Ovary (tissue), 9 donors: ENCODE measurements around the gene PRR13. TPM values are rescaled to one million over a fixed set of nuclear protein-coding genes. Genes with fewer than 3 reads are reported as not detected.
"Not testable (repeated sequence)": the region's sequence is repeated elsewhere in the genome, so short reads cannot be mapped to it uniquely, and the experiment has no call there.

Experiments used
- DNase-seq, 5 donors: peaks; one replicate each; pipeline ENCODE4 v3.0.0-alpha.2; 2019 to 2020
- H3K27ac ChIP-seq, 2 donors: fragments of 200-600 bp; one replicate each; pipeline versions ENCODE4 v1.5.1 to v1.8.0; 2019 to 2022
- H3K27me3 ChIP-seq: fragments of 200-600 bp; one replicate; pipeline ENCODE4 v1.8.0; 2022
- H3K36me3 ChIP-seq: fragments of 200-600 bp; sonication (generic); one replicate; pipeline ENCODE4 v1.5.1; 2019
- H3K4me1 ChIP-seq: one replicate; pipeline ENCODE4 v1.8.1; 2013; ENCODE audit warnings: mild to moderate bottlenecking, moderate library complexity; ENCODE audit not compliant: insufficient read depth
- H3K4me3 ChIP-seq: fragments of 200-600 bp; sonication (generic); one replicate; pipeline ENCODE4 v1.5.1; 2017
- H3K9me3 ChIP-seq, 2 donors: fragments of 200-600 bp in 1 of 2; sonication (generic) in 1 of 2; one replicate each; pipeline versions ENCODE4 v1.5.1 to v1.8.1; 2013 to 2019; ENCODE audit warnings: mild to moderate bottlenecking in 1 of 2, moderate library complexity in 1 of 2
- CTCF ChIP-seq, 3 donors: fragments of 450-650 bp in 2 of 3; fragments of 200-600 bp in 1 of 3; IDR thresholded peaks; one replicate each; pipeline versions ENCODE4 v1.5.1 to v1.8.0; 2016 to 2022; ENCODE audit warnings: antibody characterized with exemption in 3 of 3, mild to moderate bottlenecking in 1 of 3
- EP300 ChIP-seq: sonication (generic); formaldehyde crosslinking; IDR thresholded peaks from one replicate; pipeline ENCODE4 v1.6.1; 2017; ENCODE audit warnings: antibody characterized with exemption
- POLR2A ChIP-seq: fragments of 450-650 bp; IDR thresholded peaks from one replicate; pipeline ENCODE4 v1.6.1; 2017; ENCODE audit warnings: antibody characterized with exemption, mild to moderate bottlenecking, moderate library complexity
- WGBS, 3 donors: extraction: QIAGEN DNeasy Blood & Tissue Kit in 1 of 3; methylation state at CpG; one replicate each; pipeline versions ENCODE4 v1.1.5 to v1.1.7; 2013 to 2017; 5-methylcytosine and 5-hydroxymethylcytosine counted together
- intact Hi-C, 4 donors: fragments of 100-400 bp; cut with DNase I; formaldehyde crosslinking; loops; one replicate each; pipeline versions ENCODE4 v1.11.0 to v1.15.1; 2022 to 2023
- polyA plus RNA-seq, 2 donors: library from polyadenylated mRNA; stranded (reverse); fragments of 200-250 nt in 1 of 2; fragments of 350-450 nt in 1 of 2; fragmentation: Illumina TruSeq in 1 of 2; extraction: RNeasy Lipid Tissue Mini Kit (QIAGEN cat#74804) in 1 of 2; gene quantifications; one replicate each; pipeline ENCODE4 v1.2.3, GENCODE V29; 2013 to 2014
- total RNA-seq, 7 donors: library from RNA; depleted of rRNA in 2 of 7; stranded (reverse); fragments of >200 nt in 2 of 7; fragmentation: NEBNext Ultra II Directional in 3 of 7; extraction: Animal tissue kit (Norgen Biotek cat#: 25700) in 3 of 7; gene quantifications; one replicate each; pipeline versions ENCODE4 v1.1.0 to v1.2.4, GENCODE V29; 2016 to 2023
- donor health status: DM: no; HTN: no; CAD: no; lungs with moderate emphysema.
- donor health status: DM: no; HTN: no; CAD: no.
- donor health status: Bipolar disorder and iron deficiency.
- donor health status: DM: yes; HTN: yes; CAD: no.
- donor health status: DM: no; HTN: no; CAD: no.
- donor health status: DM: yes; HTN: yes; CAD: no.

The PRR13 gene
- total and polyA plus RNA-seq, 9 donors, result 46.1 to 320 (median 118) TPM

- Histone ChIP-seq H3K9me3 (no peaks in the 10 kb centered on the region), H3K27me3 (no peaks in the 10 kb centered on the region), H3K27ac (no peak overlapping the region), H3K4me3 (no peak overlapping the region), H3K36me3 (no peaks in the 10 kb centered on the region), H3K4me1 (peaks cover 4% of the 10 kb centered on the region)
- no peak for TF ChIP-seq CTCF (IDR thresholded peaks at IDR 0.05)
- no peak for TF ChIP-seq POLR2A
- TF ChIP-seq EP300, result no peak
- WGBS, 3 donors, result 91 to 98% (median 95%) methylated on average over 3 of the region's 3 CpGs
- intact Hi-C loops, result no loop called here
- DNase-seq, result no peak
Measured at GRCh38 chr12:53418221-53418620, 23.3 kb upstream of the PRR13 start.

- Histone ChIP-seq H3K4me3 (no peak overlapping the region), H3K4me1 (peaks cover 13% of the 10 kb centered on the region), H3K36me3 (no peaks in the 10 kb centered on the region), H3K9me3 (no peaks in the 10 kb centered on the region), H3K27ac (no peak overlapping the region), H3K27me3 (no peaks in the 10 kb centered on the region)
- intact Hi-C loops, result loop anchor here (1.0 to 5.0 kb wide), 4 partner anchors 37 to 67 kb away; partner anchors contain the start of gene SP1 (in 1 of the 4)
- DNase-seq, result no peak
- WGBS, 3 donors, result 89 to 92% (median 90%) methylated on average over 2 of the region's 2 CpGs
- no peak for TF ChIP-seq EP300
- no peak for TF ChIP-seq POLR2A
- TF ChIP-seq CTCF (IDR thresholded peaks at IDR 0.05), result no peak
Measured at GRCh38 chr12:53419756-53420155, 21.8 kb upstream of the PRR13 start.

- H3K9me3 ChIP-seq, H3K27me3 ChIP-seq, H3K36me3 ChIP-seq, H3K4me3 ChIP-seq, H3K27ac ChIP-seq, DNase-seq: not testable (repeated sequence)
- peaks cover 21% of the 10 kb centered on the region for H3K4me1 ChIP-seq
- intact Hi-C loops, result loop anchor here in 1 of 4 donors (5.0 kb wide), 2 partner anchors 40 to 70 kb away; partner anchors contain the start of gene SP1
- 89 to 92% (median 92%) methylated on average over 12 of the region's 12 CpGs for WGBS, 3 donors
Measured at GRCh38 chr12:53422247-53422646, 19.3 kb upstream of the PRR13 start.

GRCh38 chr12:53423597-53423996 lies 17.9 kb upstream of the PRR13 start, which contains the start of gene AMHR2:
Gene AMHR2, plus strand, starts transcription at chr12:53423855. Its CDS starts 80 bp downstream, at chr12:53423935.
- intact Hi-C loops, result loop anchor here in 1 of 4 donors (5.0 kb wide), 2 partner anchors 41 to 71 kb away; partner anchors contain the start of gene SP1
- H3K9me3 ChIP-seq, result no peaks in the 10 kb centered on the region
- no peaks in the 10 kb centered on the region for H3K36me3 ChIP-seq
- peak; percentile 50 to 57 (median 54) for DNase-seq
- TF ChIP-seq POLR2A (no peak), CTCF (IDR thresholded peaks at IDR 0.05) (no peak), EP300 (no peak)
- 65 to 71% (median 68%) methylated on average over 1 of the region's 1 CpG for WGBS, 3 donors
- peak within 1 kb of the TSS; percentile 63 to 85 for H3K27ac ChIP-seq
- H3K4me1 ChIP-seq, result peaks cover 21% of the 10 kb centered on the region
- H3K4me3 ChIP-seq, result no peak within 1 kb of the TSS
- no peaks in the 10 kb centered on the region for H3K27me3 ChIP-seq
